22Rv1 (cell line): ENCODE measurements around the gene RPTOR.

Source experiments
- ZFX ChIP-seq: fragments of 450-650 bp; IDR thresholded peaks from 2 replicates; pipeline ENCODE4 v1.6.1; 2017; ENCODE audit warnings: antibody characterized with exemption, borderline replicate concordance
- TF ChIP-seq, protein P1 (sequence below): fragments of 450-650 bp; IDR thresholded peaks from 2 replicates; pipeline ENCODE4 v1.5.1; 2017; ENCODE audit warnings: mild to moderate bottlenecking

DNA sequence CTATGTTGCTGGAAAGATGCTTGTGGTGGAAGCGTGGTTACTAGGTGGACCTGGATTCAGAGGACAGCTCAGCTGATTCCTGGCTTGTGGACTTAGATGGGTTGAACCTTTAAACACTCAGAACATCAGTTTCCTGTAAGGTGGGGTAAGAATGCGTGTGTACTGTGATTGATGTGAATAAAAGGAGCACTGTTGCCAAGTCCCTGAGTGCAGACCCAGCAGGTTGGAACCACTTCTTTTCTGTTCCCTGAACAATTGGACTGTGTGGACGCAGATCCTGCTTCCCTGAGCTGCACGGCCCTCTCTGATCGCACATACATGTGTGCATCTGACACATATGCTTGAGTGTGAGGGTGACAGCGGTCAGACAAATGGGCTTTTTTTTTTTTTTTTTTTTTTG is 37.5 kb downstream of the RPTOR start:
- TF ChIP-seq, protein P1, sequence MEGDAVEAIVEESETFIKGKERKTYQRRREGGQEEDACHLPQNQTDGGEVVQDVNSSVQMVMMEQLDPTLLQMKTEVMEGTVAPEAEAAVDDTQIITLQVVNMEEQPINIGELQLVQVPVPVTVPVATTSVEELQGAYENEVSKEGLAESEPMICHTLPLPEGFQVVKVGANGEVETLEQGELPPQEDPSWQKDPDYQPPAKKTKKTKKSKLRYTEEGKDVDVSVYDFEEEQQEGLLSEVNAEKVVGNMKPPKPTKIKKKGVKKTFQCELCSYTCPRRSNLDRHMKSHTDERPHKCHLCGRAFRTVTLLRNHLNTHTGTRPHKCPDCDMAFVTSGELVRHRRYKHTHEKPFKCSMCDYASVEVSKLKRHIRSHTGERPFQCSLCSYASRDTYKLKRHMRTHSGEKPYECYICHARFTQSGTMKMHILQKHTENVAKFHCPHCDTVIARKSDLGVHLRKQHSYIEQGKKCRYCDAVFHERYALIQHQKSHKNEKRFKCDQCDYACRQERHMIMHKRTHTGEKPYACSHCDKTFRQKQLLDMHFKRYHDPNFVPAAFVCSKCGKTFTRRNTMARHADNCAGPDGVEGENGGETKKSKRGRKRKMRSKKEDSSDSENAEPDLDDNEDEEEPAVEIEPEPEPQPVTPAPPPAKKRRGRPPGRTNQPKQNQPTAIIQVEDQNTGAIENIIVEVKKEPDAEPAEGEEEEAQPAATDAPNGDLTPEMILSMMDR, result no peak
- no peak for TF ChIP-seq ZFX
